Panc1 (cell line): ENCODE data around the gene NSD1. TPM values are rescaled to one million over a fixed set of nuclear protein-coding genes. Genes with fewer than 3 reads are reported as not detected.

ENCODE experiments used
- ATAC-seq: fragments of 200-7000 bp; cut with Tn5 transposase; 2 replicates; pipeline ENCODE4 v1.9.1; 2020; ENCODE audit warnings: mild to moderate bottlenecking, moderate library complexity
- BruUV-seq: library from RNA; stranded (reverse); fragments of 400-500 nt; replicated peaks from 2 replicates; lab custom pipeline; 2021; lab: Mats Ljungman, UMichigan
- CTCF ChIA-PET: fragments of 300-600 bp; sonication (Branson Sonifier 250); formaldehyde crosslinking; loops from one replicate; lab custom pipeline; 2022; ENCODE audit warnings: antibody characterized with exemption; lab: Charles Lee
- POLR2A ChIA-PET: fragments of 300-600 bp; sonication (Branson Sonifier 250); formaldehyde crosslinking; loops from one replicate; lab custom pipeline; 2022; ENCODE audit warnings: antibody characterized with exemption; lab: Charles Lee
- DNase-seq: peaks from one replicate; pipeline ENCODE4 v3.0.0-alpha.2; 2010; ENCODE audit warnings: low read depth, low spot score
- H3K27ac ChIP-seq: 2 replicates; pipeline ENCODE4 v1.5.1; 2011; ENCODE audit warnings: mild to moderate bottlenecking, low read length, inconsistent platforms
- H3K27me3 ChIP-seq: fragments of 200-500 bp; sonication (Bioruptor generic); 2 replicates; pipeline ENCODE4 v1.6.0; 2014; ENCODE audit warnings: low read length, inconsistent platforms; ENCODE audit not compliant: control insufficient read depth, insufficient read depth
- H3K36me3 ChIP-seq: fragments of 200-500 bp; sonication (Bioruptor generic); 2 replicates; pipeline ENCODE4 v1.5.1; 2014; ENCODE audit warnings: inconsistent platforms, mild to moderate bottlenecking, low read length, moderate library complexity; ENCODE audit not compliant: control insufficient read depth, insufficient read depth
- H3K4me1 ChIP-seq: 2 replicates; pipeline ENCODE4 v1.5.1; 2011; ENCODE audit warnings: inconsistent platforms, mild to moderate bottlenecking, low read length, moderate library complexity; ENCODE audit not compliant: control insufficient read depth, insufficient read depth
- H3K4me3 ChIP-seq, 2 experiments: 2 replicates each; pipeline ENCODE4 v1.5.1; 2011 to 2012; ENCODE audit warnings: low read depth in 2 of 2, low read length in 2 of 2, mild to moderate bottlenecking in 2 of 2, inconsistent platforms in 1 of 2, moderate library complexity in 1 of 2
- H3K9me3 ChIP-seq: fragments of 200-500 bp; sonication (Bioruptor generic); 2 replicates; pipeline ENCODE4 v1.5.1; 2014; ENCODE audit warnings: low read depth, mild to moderate bottlenecking, inconsistent platforms, low read length, moderate library complexity; ENCODE audit not compliant: control insufficient read depth, insufficient read depth
- POLR2AphosphoS5 ChIP-seq: IDR thresholded peaks from 2 replicates; pipeline ENCODE4 v1.6.1; 2012; ENCODE audit warnings: mild to moderate bottlenecking, low read depth, low read length, moderate library complexity
- SIN3A ChIP-seq: IDR thresholded peaks from 2 replicates; pipeline ENCODE4 v1.6.1; 2012; ENCODE audit warnings: low read depth, mild to moderate bottlenecking, low read length, moderate library complexity, borderline replicate concordance; ENCODE audit not compliant: insufficient read depth
- TCF7L2 ChIP-seq: IDR thresholded peaks from 2 replicates; pipeline ENCODE4 v1.6.1; 2011; ENCODE audit warnings: mild to moderate bottlenecking, low read depth, low read length, inconsistent platforms
- in situ Hi-C: cut with HindIII; loops from 2 replicates; pipeline ENCODE4 v1.10.0; 2016; ENCODE audit warnings: low sequenced_read_pairs, low pct_unique_long_range_greater_than_20kb
- intact Hi-C: fragments of 100-400 bp; cut with micrococcal nuclease; formaldehyde crosslinking; loops from one replicate; pipeline ENCODE4 v1.10.0; 2022; ENCODE audit not compliant: unreplicated experiment
- total RNA-seq: library from RNA; stranded (reverse); gene quantifications from one replicate; pipeline ENCODE4 v1.2.1, GENCODE V29; 2021; ENCODE audit not compliant: unreplicated experiment
- TF ChIP-seq, protein P1 (sequence below): fragments of 450-650 bp; IDR thresholded peaks from 2 replicates; pipeline ENCODE4 v1.5.1; 2017; ENCODE audit warnings: mild to moderate bottlenecking
- TF ChIP-seq, protein P2 (sequence below), 2 experiments: IDR thresholded peaks; 2 replicates each; pipeline ENCODE4 v1.6.1; 2011 to 2012; ENCODE audit warnings: low read depth in 2 of 2, control low read depth in 1 of 2, low read length in 1 of 2, mild to moderate bottlenecking in 1 of 2, moderate library complexity in 1 of 2; ENCODE audit not compliant: insufficient read depth in 1 of 2

The NSD1 gene
- total RNA-seq, 1 experiment from 2014 or later, result 58.7 TPM

DNA sequence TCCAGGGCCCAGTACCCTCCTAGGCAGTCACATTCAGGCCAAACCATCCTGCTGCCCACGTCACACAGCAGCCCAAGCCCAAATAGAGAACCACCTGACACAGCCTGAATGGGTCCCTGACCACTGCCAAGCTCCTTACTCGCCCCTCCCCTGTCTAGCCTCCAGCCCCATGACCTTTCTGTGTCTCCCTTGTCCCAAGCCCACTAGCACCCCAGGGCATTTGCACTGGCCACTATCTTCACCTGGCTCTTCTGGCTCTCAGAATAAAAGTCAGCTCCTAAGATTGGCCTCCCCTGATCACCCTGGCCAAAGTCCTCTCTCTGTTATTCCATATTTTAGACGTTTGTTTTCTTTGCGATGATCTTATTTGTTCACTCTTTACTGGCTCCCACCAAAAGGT, 26.4 kb upstream of the NSD1 start:
- Histone ChIP-seq H3K27ac (no peak overlapping the region), H3K36me3 (no peaks in the 10 kb centered on the region), H3K4me1 (no peaks in the 10 kb centered on the region), H3K9me3 (no peaks in the 10 kb centered on the region), H3K27me3 (no peaks in the 10 kb centered on the region), H3K4me3 (no peak overlapping the region)
- in situ Hi-C loops, result no loop called here
- TF ChIP-seq POLR2AphosphoS5 (no peak), TCF7L2 (no peak), SIN3A (no peak)
- TF ChIP-seq, protein P1, sequence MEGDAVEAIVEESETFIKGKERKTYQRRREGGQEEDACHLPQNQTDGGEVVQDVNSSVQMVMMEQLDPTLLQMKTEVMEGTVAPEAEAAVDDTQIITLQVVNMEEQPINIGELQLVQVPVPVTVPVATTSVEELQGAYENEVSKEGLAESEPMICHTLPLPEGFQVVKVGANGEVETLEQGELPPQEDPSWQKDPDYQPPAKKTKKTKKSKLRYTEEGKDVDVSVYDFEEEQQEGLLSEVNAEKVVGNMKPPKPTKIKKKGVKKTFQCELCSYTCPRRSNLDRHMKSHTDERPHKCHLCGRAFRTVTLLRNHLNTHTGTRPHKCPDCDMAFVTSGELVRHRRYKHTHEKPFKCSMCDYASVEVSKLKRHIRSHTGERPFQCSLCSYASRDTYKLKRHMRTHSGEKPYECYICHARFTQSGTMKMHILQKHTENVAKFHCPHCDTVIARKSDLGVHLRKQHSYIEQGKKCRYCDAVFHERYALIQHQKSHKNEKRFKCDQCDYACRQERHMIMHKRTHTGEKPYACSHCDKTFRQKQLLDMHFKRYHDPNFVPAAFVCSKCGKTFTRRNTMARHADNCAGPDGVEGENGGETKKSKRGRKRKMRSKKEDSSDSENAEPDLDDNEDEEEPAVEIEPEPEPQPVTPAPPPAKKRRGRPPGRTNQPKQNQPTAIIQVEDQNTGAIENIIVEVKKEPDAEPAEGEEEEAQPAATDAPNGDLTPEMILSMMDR, result no peak
- TF ChIP-seq, protein P2, sequence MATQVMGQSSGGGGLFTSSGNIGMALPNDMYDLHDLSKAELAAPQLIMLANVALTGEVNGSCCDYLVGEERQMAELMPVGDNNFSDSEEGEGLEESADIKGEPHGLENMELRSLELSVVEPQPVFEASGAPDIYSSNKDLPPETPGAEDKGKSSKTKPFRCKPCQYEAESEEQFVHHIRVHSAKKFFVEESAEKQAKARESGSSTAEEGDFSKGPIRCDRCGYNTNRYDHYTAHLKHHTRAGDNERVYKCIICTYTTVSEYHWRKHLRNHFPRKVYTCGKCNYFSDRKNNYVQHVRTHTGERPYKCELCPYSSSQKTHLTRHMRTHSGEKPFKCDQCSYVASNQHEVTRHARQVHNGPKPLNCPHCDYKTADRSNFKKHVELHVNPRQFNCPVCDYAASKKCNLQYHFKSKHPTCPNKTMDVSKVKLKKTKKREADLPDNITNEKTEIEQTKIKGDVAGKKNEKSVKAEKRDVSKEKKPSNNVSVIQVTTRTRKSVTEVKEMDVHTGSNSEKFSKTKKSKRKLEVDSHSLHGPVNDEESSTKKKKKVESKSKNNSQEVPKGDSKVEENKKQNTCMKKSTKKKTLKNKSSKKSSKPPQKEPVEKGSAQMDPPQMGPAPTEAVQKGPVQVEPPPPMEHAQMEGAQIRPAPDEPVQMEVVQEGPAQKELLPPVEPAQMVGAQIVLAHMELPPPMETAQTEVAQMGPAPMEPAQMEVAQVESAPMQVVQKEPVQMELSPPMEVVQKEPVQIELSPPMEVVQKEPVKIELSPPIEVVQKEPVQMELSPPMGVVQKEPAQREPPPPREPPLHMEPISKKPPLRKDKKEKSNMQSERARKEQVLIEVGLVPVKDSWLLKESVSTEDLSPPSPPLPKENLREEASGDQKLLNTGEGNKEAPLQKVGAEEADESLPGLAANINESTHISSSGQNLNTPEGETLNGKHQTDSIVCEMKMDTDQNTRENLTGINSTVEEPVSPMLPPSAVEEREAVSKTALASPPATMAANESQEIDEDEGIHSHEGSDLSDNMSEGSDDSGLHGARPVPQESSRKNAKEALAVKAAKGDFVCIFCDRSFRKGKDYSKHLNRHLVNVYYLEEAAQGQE (IDR thresholded peaks at IDR 0.05; ENCODE audit: insufficient read depth in 1 of 2, low read depth in 2 of 2, low read length in 1 of 2), result no peak
- ChIA-PET CTCF (interaction anchor here (0.5 kb wide), 1 partner anchor 231 kb away, joined by 3 read pairs; no protein-coding TSS in a partner anchor), POLR2A (no interaction called here)
- DNase-seq, result no peak
- intact Hi-C loops, result no loop called here
- ATAC-seq, result no peak
- no TSS peak for BruUV-seq

DNA sequence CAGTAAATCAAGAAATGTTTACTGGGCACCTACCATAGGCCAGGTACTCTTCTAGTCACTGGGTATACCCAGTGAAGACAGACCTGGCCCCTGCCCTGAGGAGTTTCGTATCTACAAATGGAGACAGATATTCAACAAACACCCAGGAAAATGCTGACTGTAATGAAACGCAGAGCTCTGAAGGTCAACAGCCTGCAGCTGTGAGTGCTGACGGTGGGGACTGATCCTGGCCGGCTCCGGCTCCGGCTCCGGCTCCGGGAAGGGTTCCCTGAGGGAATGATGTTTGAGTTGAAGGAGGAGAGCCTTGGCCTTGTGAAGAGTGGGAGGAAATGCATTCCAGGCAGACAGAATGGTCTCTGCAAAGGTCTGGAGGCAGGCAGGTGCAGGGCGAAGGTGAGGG, 23.8 kb upstream of the NSD1 start:
- BruUV-seq, result no TSS peak

More for the DNA sequence above, 23.8 kb upstream of the NSD1 start:
- no peaks in the 10 kb centered on the region for H3K9me3 ChIP-seq
- TF ChIP-seq POLR2AphosphoS5 (no peak), TCF7L2 (no peak), SIN3A (no peak)
- TF ChIP-seq, protein P1, result no peak
- TF ChIP-seq, protein P2 (IDR thresholded peaks at IDR 0.05; ENCODE audit: insufficient read depth in 1 of 2, low read depth in 2 of 2, low read length in 1 of 2), result no peak
- H3K4me3 ChIP-seq, result no peak overlapping the region
- CTCF ChIA-PET, result interaction anchor here (1.6 to 2.1 kb wide), 2 partner anchors 23 to 38 kb away, joined by 8 to 9 read pairs; partner anchors contain the start of gene FGFR4
- DNase-seq (no peak), ATAC-seq (no peak)
- POLR2A ChIA-PET, result no interaction called here
- H3K36me3 ChIP-seq, result no peaks in the 10 kb centered on the region
- no peaks in the 10 kb centered on the region for H3K27me3 ChIP-seq
- in situ Hi-C loops, result no loop called here
- no peaks in the 10 kb centered on the region for H3K4me1 ChIP-seq
- intact Hi-C loops, result loop anchor here (5.0 kb wide), 1 partner anchor 192 kb away; the partner anchor contains the start of genes PRELID1 and RAB24
- H3K27ac ChIP-seq, result no peak overlapping the region
